GM11168 (cell line): ENCODE measurements around the gene AFAP1.

Experiments
- in situ Hi-C: fragments of 300-500 bp; cut with MboI; formaldehyde crosslinking; loops from one replicate; pipeline ENCODE4 v1.12.0; 2022; ENCODE audit warnings: low sequenced_read_pairs; ENCODE audit not compliant: unreplicated experiment

Gene AFAP1

DNA sequence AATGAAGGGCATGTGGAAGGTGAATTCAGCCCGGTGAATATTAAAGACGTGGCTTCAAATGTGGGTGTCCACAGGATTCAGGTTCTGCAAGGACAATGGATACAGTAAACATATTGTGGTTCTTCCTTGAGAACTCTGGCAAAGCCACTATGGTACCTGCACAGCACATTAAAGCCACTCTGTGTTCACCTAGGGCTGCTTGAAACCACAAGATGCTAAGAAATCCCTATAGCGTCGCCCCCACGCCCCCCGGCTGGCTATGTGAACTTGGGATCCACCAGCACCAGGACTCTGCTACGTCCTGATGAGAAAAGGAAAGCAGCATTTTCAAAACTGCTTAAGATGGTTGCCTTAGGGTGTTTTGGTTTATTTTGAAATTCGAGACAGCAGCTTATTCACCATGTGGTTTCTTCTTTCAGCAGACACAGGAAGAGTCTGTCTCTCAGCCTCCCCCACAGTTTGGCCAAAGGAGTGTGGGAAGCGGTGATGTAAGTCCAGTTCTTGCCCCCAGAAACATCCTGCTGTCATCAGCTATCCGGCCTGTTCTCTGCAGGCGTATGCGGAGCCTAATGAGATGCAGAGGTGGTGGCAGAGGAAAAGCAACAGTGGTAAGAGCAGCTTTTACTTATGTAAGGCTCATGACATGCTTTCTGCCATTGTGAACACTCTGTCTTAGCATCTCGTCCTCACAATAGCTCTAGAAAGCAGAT, 111.5 kb downstream of the AFAP1 start:
- in situ Hi-C loops = no loop called here

DNA sequence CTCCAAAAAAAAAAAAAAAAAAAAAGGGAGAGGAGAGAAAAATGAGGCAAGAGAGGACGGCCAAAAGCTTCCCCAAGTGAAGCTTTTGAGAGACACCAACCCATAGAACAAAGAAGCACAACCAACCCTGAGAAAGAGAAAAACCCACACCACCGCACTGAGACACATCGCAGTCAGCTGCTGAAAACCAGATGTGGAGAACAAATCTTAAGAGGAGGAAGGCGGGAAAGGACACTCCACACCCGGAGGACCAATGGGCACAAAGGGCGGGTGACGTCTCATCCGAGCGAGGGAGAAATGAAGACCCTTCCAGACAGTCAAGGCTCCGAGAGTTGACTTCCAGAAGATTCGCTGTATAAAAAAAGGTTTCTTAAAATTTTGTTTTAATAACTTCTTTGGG, 112.1 kb downstream of the AFAP1 start:
- in situ Hi-C loops = no loop called here

DNA sequence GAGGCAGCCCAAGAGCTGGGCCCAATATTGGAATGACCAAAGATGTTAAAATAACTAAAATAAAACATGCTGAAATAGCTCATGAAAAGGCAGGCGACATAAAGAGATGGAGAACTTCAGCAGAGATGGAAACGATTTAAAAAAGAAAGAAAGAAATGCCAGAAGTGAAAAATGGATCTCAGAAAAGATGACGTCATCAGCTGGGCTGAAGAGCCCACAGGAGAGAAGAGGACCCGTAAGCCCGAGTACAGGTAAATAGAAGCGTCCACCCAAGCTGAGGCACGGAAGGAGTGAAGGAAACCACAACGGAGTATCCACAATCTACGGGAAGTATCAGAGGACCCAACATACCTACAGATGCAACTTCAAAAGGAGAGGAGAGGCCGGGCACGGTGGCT, 112.8 kb downstream of the AFAP1 start:
- in situ Hi-C loops = no loop called here

DNA sequence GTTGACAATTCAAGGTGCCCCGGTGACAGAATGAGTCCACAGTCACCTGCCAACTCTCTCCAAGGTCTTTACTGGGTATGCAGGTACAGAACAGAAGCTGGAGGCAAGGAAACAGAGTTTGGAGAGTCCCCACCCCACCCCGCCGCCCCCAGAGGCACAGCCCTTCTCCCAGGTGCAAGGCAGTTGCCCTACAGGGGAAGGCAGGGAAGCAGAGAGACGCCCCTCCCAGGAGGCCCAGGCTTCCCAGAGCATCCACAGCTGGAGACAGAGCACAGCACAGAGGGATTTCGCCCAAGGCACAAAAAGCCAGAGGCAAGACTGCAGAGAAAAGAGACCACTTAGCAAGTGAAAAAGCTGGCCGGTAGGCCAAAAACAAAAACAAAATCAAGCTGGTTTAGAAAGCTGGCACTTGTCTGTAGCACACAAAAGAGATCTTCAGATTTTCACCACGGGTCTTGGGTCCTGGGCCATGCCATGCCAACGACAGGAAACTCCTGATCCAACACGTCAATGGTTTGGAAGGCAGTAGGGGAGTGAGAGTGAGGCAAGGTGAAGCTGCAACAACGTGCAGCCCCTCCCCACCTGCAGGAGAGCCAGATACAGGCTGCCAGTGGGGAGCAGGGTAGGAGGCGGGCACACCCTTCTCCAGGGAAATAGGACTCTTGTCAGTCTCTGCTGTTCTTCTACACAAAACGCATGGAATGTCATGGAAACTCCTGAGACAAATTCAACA, 113.3 kb downstream of the AFAP1 start:
- in situ Hi-C loops = no loop called here

DNA sequence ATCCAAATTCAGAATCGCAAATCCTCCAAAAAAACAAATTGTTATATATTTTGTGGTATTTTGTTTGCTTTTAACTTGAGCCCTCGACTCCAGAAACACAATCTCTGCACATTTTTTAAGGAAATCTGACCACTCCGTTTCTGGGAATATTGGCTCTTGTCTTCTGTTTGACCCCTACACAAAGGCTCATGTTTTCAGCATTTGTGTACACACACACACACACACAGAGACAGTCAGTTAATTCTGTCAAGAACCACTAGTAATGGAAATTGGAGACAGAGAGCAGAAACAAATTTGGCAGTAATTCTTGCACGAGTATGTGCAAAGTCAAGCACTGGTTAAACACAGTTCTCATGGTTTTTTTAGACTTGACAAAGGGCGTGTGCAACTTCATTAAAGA, 115.4 kb downstream of the AFAP1 start:
- in situ Hi-C loops = no loop called here

DNA sequence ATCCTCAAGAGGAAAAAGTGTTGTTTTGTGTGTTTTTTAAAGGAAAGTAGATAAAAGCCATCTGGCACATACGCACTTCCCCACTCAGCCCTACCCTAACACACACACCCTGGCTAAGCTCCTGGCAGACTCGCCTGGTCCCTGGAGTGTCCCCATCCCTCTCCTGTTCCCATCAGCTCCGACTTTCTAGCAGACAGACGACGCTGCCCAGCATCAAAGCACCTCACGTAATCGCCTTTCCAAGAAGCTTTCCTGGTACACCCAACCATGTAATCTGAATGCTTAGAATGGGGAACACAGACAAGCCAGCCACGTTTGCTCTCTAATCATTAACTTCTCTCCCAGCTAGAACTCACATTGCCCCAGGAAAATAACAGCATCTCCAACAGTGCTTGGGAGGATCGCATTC, 116.2 kb downstream of the AFAP1 start:
- in situ Hi-C loops = no loop called here

DNA sequence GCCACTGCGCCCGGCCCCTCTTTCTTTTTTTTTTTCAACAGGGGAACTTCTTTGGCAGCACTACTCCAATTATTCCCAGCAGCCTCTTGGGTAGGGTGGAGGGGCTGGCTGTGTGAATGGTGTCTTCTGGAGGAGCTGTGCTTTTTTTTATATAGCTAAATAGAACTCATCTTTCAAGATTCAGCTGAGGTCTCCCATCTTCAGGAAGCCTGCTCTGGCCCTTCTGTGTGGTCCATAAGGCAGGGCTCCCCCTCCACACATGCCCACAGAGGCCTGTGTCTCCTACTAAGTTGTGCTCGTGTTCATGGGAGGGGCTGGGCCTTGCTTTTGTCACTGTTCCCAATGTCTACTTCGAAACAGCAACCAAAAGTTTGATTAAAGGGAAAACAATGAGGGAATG, 116.8 kb downstream of the AFAP1 start:
- in situ Hi-C loops = no loop called here

DNA sequence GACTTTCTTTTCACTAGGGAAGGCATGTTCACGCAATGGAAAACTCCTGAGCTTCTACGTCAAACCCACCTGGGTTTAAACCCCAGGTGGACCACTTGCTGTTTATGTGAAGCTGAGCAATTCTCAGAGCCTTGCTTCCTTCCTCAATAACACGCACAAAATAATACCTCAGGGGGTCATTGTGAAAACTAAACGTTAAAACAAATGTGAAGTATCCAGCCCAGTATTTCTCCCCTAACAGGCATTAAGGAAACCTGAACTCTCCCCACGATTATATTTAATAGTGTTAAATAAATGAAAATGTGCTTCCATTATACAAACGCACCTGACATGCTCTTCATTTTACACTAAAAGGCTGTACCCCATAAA, 117.5 kb downstream of the AFAP1 start:
- in situ Hi-C loops = no loop called here

DNA sequence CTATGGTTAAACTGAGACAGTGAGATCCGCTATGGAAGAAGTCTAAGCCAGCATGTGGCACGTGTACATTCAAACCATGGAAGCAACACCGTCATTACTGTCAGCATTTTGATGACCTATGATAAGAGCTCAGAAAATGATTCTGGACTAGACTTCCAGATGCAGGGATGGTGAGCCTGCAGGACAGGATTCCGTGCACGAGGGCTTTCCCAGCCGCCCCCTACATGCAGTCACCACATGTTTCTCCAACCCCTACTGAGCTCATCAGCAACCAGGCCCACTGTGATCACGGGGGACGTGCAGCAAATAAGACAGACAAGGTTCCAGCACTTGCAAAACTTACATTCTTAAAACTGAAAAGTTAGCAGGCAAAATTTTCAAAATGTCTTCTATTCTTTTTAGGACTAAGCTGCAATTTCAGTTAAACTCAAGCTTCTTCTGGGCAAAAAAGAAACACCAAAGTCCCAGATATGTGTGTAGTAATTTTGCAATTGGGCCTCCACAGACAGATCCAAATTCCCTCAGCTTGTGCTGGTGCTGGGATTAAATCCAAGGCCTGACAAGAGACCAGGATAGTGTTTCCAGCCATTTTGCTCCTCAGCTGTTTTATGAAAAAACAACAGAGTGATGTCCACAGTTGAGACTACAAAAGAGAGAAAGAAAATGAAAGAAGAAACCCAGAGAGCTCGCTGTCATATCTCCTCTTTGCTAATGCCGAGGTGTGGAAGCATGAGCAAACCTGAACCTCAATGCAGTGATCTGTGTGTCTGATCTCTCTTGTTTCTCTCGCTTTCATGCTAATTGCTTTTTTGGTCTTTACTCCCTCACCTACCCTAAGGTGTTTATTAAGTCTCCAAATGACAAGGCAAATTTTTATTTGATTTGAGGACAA, 118.2 kb downstream of the AFAP1 start:
- in situ Hi-C loops = no loop called here

DNA sequence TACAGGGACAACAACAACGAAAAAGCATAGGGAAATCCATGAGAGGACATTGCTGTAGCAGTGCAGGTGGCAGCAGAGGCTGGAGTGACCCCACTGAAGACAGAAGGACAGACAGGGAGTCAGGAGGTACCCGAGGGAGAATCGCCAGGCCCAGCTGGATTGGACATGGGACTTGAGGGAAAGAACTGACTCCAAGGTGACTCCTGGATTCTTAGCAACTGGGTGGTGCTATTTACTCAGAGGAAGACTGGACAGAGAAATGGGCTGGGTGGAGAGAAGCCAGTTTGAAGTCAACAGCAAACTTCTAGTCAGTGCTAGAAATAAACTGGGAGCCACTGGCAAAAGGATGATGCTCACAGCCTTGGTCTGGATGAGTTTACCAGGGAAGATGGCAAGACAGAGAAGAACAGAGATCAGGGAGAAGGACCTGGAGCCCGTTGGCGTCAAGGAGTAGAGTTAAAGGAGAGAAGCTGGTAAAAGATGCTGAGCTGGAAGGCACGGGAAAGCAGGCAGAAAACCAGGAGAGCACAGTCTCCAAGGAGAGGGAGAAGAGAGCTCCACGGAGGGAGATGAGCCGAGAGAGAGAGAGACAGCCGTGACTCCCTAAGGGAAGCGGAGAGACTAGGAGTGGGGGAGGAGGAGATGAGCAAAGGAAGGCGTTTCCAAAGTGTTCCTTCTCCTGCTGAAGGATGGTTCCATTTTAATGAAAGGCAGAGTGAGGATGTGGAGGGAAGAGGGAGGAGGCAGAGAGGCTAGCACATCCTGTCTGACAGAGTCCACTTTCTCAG, 119.4 kb downstream of the AFAP1 start:
- in situ Hi-C loops = no loop called here

DNA sequence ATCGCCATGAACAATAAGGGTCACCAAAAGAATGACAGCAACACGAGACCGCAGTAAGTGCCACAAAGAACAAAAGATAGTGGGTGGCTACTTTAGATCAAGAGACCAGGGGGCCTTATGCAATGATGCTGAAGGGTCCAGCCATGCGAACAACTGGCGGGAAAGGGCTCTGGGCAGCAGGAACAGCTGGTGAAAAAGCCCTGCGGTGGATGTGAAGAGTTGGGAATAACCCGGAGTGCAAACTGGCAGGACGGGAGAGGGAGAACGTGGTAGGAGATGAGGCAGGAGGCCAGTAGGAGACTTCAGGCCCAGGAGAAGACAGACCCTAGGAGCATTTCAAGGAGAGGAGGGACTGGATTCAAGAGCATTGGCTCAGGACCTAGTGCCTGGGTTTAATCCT, 120.2 kb downstream of the AFAP1 start:
- in situ Hi-C loops = no loop called here

DNA sequence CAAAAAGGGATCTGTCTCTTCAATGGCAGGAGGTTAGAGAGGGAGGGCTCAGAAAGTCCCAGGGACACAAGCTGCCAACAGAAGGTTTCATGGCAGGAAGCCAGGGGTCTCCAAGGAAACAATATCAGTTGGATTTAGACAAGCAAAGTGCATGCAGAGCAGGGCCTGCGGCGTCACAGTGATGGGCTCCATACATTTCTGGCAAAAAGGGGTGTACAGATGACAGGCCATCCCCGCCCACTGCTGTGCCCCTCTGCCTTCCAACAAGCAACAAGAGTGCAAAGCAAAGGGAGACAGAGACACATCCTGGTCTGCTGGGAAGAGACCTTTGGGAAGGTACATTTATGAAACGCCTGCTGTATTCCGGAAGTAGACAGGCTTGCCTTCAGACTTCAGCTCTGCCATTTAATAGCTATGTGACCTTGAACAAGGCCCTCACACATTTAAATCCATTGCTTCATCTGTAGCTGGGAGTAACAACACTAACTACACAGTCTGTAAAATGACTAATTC, 121.2 kb downstream of the AFAP1 start:
- in situ Hi-C loops = no loop called here

DNA sequence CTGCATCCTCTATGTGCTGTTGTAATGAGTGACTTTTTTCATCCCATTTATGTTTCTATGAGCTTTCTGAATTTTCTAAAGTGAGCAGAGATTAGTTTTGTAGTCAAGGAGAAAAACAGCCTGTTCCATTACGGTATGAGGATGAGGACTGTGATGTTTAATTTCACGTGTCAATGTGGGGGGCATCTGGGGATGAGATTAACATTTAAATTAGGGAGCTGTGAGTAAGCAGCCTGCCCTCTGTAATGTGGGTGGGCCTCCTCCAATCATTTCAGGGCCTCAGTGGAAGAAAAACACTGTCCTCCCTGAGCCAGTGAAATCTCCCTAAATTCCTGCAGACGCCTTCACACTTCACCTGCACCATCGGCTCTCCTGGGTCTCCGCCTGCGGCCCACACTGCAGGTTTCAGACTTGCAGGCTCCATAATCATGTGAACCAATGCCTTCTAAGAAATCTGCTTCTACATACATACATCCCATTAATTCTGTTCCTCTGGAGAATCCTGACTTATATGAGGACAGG, 121.7 kb downstream of the AFAP1 start:
- in situ Hi-C loops = no loop called here

DNA sequence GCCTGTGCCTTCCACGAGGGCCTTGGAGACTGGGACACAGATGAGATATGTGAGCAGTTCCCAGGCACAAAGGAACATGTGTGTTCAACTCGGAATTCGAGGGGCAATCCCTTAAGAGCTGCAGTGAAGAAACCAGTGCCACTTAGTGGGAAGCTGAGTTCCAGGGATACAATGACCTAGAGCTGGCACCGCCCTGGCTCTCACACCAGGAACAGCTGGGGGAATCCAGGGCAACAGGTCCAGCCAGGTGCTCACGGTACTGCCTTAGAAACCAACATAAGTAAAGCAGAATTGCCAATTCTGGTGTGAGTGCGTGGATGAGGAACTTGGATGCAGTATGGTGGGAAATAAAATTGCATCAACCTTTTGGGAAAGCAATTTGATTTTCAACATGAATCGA, 122.9 kb downstream of the AFAP1 start:
- in situ Hi-C loops = no loop called here

DNA sequence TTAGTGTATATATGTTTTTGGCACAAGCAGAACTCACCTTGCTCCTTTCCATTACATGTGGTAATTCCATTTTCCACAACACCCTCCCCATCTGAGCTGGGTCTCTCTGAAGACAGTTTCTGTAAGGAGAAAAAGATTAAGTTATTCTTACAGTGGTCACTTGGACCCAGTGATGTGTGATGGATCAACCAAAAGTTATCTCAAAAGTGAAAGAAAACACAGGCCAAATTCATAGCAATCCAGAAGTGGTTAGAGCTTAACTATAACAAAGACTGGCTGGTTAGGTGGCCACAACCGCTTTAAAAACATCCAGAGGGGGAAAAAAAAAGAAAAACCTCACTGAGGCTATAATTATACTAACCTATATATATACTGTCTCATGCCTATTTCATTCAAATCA, 123.7 kb downstream of the AFAP1 start:
- in situ Hi-C loops = no loop called here

DNA sequence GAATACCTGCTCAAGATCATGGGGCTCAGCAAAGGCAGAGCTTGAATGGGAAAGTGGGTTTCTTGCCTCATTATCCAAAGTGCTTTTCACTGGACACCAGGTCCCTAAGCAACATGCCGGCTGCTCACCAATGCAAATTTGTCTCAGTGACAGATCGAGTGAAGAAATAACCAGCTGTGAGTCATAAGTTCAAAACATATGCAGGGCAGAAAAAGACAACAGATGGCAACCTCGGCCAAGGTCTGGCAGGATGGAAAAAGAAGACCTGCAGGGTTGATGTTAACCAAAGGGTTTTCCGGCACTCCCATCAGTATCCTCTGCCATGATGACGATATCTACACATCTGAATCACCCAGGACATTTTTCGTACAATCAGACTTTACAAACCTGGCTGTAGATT, 124.1 kb downstream of the AFAP1 start:
- in situ Hi-C loops = no loop called here

DNA sequence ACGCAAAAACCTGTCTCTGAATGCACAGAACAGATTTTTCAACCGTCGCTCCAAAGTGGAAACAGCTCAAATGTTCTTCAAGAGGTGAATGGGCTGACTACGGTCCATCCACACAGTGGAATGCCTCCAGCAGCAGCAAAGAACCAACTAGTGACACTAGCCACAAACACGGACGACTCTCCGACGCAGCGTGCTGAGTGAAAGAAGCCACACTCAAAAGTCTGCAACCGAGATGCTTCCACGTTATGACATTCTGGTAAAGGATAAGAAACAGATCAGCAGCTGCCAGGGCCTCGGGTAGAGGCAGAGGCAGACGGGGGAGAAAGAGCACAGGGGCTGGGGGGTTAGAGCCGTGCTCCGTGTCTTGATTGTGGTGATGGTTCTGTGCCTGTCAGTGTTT, 125.2 kb downstream of the AFAP1 start:
- in situ Hi-C loops = no loop called here

DNA sequence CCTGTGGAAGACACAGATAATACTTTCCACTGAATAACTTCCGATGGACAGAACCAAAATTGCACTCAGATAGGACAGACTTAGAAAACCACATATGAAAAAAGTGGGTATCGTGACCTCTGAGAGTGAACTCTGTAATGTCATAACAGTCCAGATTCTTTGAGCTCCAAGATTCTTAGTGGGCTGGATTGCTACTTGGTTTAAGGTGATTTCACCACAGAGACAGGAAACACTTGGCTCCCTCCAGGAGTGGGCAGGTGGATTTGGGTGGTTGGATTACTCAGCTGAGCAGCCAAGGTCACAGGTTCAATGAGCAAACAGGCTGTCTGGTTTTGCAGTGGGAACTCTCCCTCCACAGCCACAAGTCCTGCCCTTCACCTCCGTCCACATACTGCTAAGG, 126.0 kb downstream of the AFAP1 start:
- in situ Hi-C loops = no loop called here

DNA sequence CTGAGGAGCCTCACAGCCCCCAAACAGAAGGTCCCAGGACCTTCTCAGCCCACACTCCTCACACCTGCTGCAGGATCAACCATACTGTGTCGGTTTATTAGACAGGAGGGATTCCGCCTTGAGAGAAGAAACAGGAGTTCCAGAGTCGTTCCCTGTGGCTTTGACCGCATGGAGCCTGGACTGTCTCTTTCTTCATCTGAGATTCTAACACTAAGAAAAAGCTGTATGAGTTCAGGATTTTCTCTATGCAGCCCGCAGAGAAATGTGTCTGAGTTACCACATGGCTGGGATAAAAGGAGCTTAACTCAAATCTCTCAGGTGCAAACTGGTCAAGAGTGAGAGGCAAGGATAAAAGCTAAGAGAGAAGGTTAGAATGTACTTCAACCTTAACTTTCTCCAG, 126.7 kb downstream of the AFAP1 start:
- in situ Hi-C loops = no loop called here
